GM18868 (cell line): ENCODE results near the gene ANKS1A.
"Not testable (repeated sequence)": the region's sequence is repeated elsewhere in the genome, so short reads cannot be mapped to it uniquely, and the experiment has no call there.

ENCODE experiments used
- ATAC-seq: cut with Tn5 transposase; IDR thresholded peaks from one replicate; pipeline ENCODE4 v1.9.1; 2021; ENCODE audit warnings: mild to moderate bottlenecking, moderate library complexity; ENCODE audit not compliant: unreplicated experiment

Gene ANKS1A, protein sequence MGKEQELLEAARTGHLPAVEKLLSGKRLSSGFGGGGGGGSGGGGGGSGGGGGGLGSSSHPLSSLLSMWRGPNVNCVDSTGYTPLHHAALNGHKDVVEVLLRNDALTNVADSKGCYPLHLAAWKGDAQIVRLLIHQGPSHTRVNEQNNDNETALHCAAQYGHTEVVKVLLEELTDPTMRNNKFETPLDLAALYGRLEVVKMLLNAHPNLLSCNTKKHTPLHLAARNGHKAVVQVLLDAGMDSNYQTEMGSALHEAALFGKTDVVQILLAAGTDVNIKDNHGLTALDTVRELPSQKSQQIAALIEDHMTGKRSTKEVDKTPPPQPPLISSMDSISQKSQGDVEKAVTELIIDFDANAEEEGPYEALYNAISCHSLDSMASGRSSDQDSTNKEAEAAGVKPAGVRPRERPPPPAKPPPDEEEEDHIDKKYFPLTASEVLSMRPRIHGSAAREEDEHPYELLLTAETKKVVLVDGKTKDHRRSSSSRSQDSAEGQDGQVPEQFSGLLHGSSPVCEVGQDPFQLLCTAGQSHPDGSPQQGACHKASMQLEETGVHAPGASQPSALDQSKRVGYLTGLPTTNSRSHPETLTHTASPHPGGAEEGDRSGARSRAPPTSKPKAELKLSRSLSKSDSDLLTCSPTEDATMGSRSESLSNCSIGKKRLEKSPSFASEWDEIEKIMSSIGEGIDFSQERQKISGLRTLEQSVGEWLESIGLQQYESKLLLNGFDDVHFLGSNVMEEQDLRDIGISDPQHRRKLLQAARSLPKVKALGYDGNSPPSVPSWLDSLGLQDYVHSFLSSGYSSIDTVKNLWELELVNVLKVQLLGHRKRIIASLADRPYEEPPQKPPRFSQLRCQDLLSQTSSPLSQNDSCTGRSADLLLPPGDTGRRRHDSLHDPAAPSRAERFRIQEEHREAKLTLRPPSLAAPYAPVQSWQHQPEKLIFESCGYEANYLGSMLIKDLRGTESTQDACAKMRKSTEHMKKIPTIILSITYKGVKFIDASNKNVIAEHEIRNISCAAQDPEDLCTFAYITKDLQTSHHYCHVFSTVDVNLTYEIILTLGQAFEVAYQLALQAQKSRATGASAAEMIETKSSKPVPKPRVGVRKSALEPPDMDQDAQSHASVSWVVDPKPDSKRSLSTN

DNA sequence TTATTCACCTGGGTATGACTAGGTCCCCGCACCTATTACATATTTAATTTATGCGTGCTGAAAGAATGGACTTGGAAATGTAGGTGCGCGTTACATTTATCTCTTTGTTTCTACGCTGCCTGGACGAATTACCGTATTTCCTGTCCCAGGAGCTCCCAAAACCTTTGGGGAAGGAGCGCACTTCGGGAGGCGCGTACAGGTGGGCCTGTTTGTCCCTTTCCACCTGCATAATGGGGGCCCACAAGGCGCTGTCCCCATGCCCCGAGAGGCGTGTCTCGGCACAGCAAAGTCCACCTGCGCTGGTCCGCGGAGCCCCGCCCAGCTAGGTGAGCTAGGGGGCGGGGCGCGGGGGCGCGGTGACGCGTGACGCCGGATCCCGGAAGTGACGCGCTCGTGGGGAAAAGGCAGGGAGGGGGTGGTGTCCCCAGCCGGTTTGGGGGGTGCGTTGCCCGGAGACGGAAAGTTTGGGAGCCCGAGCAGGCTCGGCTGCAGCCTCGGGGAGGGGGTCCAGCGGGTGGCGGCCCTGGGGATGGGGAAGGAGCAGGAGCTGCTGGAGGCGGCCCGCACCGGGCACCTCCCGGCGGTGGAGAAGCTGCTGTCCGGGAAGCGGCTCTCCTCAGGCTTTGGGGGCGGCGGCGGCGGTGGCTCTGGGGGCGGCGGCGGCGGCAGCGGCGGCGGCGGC lies at the start of gene ANKS1A:
Gene ANKS1A, plus strand, starts transcription at position 382 of the 682 bp plus-strand sequence. Its CDS starts 148 bp downstream, at position 530.
- ATAC-seq, result peak; percentile 67

DNA sequence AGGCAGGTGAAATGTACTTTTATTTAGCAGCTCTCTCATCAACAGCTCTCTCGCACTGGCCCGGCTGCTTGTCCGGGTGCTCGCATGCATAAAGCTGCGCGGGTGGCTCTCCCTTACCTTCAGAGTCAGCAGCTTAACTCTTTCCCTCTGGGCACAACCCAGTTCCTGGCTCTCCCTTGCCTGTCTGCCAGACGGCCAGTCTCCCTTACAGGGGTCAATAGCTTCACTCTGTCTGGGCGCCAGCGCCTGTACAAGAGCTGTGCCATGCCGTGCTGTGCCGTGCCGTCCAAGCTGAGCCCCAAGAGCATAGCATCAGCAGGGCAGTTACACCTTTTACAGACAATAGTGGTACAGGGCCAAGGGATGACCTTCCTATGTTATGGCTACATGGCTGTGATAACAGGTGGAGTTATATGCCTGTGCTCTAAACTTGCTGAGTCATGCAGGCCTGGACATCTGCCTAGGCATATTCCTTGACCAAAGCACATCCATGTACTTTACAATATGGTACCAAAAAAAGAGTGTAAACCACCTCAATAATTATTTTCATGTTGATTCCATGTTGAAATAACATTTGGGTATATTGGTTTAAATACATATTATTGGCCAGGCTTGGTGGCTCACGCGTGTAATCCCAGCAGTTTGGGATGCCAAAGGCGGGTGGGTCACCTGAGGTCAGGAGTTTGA lies 49.2 kb upstream of the ANKS1A start:
- no peak for ATAC-seq

DNA sequence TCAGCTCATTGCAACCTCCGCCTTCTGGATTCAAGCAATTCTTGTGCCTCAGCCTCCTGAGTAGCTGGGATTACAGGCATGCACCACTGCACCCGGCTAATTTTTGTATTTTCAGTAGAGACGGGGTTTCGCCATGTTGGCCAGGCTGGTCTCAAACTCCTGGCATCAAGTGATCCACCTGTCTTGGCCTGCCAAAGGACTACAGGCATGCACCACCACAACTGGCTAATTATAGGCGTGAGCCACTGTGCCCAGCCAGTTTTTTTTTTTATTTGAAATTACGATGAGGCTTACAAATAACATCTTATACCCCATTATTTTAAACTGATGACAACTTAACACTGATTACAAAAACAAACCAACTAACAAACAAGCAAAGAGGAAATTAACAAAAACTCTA lies 40.0 kb upstream of the ANKS1A start:
- not testable (repeated sequence) for ATAC-seq

DNA sequence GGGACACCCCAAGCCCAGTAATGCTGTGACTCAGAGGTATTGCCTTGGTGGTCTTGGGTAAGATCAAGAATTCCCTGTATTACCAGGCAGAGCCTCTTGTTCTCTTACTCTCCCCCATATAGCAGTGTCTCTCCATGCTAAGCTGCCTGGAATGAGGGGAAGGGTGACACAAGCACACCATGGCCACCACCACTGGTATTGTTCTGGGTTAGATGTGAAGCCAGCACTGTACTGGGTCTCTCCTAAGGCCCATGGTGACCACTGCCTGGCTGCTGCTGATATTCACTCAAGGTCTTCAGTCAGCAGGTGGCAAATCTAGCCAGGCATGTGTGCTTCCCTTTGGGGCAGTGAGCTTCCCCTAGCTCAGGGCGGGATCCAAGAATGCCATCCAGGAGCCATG lies 37.7 kb upstream of the ANKS1A start:
- no peak for ATAC-seq

DNA sequence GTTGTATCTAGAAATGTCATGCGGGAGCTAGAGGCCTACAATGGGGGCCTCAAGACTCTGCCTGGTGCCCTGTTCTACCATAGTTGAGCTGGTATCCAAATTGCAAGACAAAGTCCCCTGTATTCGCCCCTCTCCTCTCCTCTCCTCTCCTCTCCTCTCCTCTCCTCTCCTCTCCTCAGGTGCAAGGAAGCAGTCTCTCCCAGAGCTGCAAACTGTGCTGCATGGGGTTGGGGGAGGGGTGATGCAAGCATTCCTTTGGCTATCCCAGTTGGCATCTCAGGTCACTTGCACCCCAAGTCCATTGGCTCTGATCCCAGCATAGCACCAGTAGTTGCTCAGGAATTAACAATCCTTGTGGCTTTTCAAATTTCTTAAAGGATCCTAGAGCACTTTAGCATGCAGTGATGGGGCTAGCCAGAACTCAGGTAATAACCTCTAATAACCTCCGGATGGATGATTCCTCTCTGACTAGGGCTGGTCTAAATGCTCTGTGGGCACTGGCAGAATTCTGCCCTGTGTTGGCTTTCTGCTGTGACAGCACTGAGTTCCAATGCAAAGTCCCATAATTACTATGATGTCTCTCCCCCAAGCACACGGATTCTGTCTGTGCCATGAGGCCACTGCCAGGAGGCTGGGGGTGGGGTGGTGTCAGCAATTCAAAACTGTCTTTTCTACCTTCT lies 36.5 kb upstream of the ANKS1A start:
- no peak for ATAC-seq

DNA sequence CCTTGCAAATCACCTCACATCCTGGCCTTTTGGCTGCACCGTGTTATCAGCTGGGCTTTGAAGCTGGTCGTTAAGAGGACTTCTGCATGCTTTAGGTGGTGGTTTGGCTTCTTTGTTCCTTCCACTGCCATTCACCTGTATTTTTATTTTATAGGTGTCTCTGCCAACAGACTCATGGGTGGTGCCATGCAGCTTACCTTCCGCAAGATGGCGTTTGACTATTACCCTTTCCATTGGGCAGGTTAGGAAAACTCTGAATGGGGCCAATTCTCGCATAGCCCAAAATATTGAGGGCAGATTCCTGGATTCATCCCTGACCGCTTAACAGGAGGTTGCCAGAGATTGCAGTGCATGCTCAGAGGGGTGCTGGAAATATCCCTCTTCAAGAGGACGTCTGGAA lies 33.6 kb upstream of the ANKS1A start:
- ATAC-seq, result no peak

DNA sequence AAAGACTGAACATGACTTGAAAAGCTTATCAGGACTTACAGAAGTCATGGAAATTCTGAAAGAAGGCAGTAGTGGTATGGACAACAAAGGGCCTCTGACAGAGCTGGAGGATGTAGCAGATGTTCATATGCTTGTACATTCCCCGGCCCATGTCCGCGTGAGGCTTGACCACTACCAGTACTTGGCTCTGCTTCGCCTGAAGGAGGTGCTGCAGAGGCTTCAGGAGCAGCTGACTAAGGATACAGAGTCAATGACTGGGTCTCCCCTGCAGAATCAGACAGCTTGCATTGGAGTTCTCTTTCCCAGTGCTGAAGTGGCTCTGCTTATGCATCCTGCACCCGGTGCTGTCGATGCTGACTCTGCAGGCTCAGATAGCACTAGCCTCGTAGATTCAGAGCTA lies 30.4 kb upstream of the ANKS1A start:
- no peak for ATAC-seq

DNA sequence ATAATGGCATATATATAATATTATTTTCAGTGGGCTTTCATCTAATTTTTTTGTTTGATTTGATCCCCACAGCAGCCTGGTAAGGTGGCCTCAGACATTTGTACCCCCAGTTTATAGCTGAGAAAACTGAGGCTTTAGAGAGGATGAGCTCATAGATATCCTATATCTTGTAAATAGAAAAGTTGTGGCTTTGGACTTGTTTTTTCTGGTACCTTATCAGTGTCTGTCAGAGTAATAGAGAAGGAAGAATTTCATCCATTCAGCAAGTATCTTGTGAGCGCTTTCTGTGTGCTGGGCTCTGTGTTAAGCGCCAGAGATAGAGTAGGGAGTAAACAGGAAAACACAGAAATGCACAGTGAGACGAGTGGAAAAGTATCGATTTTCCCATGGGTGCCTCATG lies 29.1 kb upstream of the ANKS1A start:
- no peak for ATAC-seq

DNA sequence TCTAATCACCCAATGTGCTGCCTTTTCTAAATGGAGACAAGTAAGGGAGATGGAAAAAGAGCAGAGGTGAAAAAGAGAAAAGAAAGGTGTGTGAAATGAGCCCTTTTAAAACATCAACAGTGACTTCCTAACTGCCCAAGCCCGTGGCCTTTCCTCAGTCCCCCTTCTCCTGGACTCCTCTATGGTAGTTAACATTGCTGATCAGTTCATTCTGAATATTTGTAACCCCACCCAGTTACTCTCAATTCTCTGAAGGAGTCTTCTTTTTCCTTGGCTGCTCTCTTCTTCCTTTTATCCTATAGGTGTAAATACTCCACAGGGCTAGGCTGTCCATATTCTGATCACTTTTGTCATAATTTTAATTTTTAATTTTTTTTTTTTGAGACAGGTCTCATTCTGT lies 28.3 kb upstream of the ANKS1A start:
- ATAC-seq, result no peak

DNA sequence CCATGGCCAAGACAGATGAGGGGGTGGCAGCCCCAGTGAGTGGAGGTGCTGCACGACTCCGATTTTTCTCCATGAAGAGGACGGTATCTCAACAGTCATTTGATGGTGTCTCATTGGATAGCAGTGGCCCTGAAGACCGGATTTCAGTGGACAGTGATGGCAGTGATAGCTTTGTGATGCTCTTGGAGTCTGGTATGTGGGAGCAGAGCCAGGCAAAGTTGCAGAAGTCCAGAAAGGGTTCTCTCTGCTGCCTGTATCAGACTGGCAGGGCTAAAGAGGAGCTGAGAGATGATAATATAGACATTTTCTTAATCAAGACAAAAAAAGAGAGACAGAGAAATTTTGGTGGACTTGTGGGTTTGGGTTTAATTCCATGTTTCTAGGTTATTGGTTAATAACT lies 25.0 kb upstream of the ANKS1A start:
- no peak for ATAC-seq

DNA sequence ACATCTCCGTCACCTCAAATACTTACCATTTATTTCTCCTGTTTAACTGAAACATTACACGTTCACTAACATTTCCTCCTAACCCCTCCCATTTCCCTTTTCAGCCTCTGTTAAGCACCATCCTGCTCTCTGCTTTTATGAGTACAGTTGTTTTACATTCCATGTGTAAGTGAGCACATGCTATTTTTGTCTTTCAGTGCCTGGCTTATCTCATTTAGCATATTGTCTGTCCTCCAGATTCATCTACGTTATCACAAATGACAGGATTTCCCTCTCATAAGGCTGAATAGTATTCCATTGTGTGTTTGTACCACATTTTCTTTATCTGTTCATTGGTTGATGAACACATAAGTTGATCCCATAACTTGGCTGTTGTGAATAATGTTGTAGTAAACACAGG lies 23.9 kb upstream of the ANKS1A start:
- no peak for ATAC-seq

DNA sequence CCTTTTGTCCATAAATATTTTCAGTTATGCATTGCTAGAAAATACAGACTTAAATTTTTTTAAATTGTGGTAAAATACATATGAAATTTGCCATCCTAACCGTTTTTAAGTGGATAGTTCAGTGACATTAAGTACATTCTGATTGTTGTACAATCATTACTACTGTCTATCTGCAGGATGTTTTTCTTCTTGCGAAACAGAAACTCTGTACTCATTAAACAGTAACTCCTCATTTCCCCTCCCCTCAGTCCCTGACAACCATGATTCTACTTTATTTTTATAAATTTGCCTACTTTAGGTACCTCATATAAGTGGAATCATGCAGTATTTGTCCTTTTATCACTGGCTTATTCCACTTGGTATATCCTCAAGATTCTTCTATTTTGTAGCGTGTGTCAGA lies 22.5 kb upstream of the ANKS1A start:
- ATAC-seq, result no peak

DNA sequence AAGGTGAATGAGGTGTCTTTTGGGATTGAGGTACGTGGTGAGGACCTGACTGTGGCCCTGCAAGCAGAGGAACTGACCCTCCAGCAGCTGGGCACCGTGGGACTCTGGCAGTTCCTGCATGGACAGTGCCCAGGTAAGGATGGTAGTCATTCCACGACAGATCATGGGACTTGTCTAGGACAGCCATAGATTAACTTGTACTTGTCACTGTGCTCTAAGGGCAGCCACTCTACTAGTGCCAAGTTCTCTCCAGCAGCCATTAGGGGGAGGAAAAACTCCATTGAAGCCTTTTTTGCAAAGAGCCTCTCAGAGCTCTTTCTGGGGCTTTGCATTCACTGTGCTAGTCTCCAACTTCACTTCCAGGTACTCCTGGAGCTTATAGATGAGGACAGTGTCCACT lies 21.6 kb upstream of the ANKS1A start:
- no peak for ATAC-seq

DNA sequence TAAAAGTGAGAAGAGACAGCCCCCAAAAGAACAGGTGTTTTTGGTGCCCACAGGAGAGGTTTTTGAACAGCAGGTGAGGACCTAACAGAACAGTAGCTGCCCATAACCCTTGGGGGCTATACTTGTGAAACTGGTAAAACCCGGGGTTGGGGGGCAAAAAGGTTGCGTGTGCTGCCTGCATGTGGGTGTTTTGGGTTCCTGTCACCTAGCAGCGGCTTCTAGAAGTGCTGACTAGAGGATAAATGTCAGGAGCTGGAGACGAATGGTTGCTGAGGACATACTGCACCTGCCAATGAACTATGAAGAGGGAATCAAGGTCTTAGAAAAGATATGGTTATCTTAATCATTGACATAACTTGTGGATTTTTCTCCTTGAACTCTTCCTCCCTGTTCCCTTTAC lies 17.2 kb upstream of the ANKS1A start:
- no peak for ATAC-seq

DNA sequence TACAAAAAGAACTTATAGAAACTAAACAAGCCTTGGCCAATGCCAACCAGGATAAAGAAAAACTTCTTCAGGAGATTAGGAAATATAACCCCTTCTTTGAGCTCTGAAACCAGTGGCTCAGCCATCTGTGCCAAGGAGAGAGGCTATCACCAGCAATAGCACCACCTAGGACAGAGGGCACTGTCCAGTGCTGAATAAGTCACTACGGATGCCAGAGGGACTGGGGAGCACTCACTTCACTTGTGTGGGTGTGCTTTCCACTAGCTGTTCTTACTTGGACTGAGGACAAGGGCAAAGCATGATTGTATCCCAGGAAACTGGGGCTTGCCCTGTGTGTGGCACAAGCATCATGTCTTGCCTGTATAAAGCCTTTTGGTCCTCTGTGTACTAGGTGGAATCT lies 16.7 kb upstream of the ANKS1A start:
- no peak for ATAC-seq

DNA sequence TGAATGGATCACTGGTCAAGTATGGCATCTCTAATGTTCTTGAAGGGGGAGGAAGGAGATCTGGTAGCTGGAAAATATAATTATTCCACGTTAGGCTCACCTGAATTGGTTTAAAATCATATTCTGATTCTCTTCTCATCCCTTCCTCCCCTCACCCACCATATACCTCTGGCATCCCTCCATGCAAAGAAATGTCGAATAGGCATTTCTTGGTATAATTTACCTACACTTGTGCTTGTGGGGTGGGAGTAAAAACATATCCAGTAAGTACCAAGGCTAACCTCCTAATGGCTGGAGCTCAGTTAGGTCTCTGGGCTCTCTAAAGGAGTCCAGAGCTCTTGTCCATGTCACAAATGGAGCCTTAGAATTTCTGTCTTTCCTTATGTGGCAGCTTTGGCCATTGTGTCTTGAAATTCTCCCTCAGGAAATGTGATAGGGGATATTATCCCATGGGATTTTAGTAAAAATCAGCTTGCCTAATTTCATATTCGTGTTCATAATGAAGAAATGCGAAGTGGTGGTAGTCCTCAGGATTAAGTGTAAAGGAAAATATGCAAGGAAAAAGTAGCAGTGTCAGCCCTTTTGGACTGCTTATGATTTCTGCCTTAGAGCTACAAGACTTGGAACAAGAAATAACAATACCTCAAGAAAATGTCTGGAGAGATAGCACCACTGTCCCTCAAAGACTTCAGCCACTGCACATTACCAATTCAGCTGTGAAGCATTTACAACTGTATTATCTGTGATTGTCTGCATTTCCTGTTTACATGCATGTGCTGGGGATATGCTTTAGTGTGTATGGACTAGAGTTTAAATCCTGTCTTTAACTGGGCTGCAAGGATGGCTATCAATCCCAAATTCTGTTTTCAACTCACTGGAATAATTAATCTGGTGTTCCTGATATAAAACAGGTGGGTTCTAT lies 13.5 kb upstream of the ANKS1A start:
- no peak for ATAC-seq

DNA sequence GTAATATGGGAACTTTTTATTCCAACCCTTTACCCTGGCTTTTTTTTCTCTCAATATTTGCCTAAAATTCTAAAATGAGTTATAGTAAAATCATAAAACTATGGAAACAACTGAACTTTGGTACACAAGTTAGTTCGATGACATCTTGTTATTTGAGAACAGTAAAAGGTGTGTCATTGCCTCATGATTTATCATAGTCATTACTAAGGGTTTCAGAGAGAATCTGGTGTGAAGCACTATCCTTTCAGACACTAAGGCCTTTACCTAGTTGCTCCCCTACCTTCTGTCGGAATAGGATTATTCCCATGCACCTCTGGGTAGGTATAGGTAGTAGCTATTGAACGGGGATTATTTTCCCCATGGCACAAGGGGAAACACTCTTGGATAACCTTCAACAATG lies 12.6 kb upstream of the ANKS1A start:
- ATAC-seq, result no peak

DNA sequence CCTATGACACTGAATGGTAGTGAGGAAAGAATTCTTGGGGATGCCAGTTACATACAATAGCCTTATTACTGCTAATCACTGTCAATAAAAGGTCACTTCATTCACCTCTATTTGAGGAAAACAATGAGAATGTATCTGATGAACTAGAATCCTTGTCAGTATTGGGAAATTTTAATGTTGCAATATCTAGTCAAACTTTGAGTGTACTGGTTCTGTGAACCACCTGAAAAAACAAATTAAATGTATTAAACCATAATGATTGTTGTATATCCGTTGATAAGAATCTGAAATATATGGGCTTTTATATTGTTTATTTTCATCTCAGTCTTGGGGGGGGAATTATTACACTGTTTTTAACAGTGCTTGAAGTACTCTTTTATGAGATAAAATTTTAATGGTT lies 11.8 kb upstream of the ANKS1A start:
- ATAC-seq, result no peak
